HepG2 (cell line): ENCODE data around the gene SLC34A3. TPM values are rescaled to one million over a fixed set of nuclear protein-coding genes. Genes with fewer than 3 reads are reported as not detected.

Source experiments
- HDAC2 ChIP-seq: sonication (generic); formaldehyde crosslinking; IDR thresholded peaks from 2 replicates; pipeline ENCODE4 v1.4.0; 2020; ENCODE audit warnings: missing genetic modification reagents
- JDP2 ChIP-seq: sonication (generic); formaldehyde crosslinking; IDR thresholded peaks from 2 replicates; pipeline ENCODE4 v1.8.1; 2022; ENCODE audit warnings: missing genetic modification reagents, borderline replicate concordance
- MYNN ChIP-seq: sonication (generic); formaldehyde crosslinking; IDR thresholded peaks from 2 replicates; pipeline ENCODE4 v1.4.0; 2020; ENCODE audit warnings: mild to moderate bottlenecking, low read depth, missing genetic modification reagents
- NR2F1 ChIP-seq, 2 experiments: fragments of 450-650 bp in 1 of 2; formaldehyde crosslinking in 1 of 2; IDR thresholded peaks; 2 replicates each; pipeline versions ENCODE4 v1.5.0 to v1.6.1; 2016 to 2020; ENCODE audit warnings: mild to moderate bottlenecking in 1 of 2, missing compliant biosample characterization in 1 of 2, missing genetic modification reagents in 1 of 2, moderate library complexity in 1 of 2
- RBM39 ChIP-seq: fragments of 200-400 bp; formaldehyde crosslinking; IDR thresholded peaks from one replicate; pipeline ENCODE4 v1.6.1; 2018; ENCODE audit warnings: antibody characterized with exemption, mild to moderate bottlenecking, low read depth, low read length; ENCODE audit not compliant: poor library complexity, severe bottlenecking
- REL ChIP-seq: sonication (generic); formaldehyde crosslinking; conservative IDR thresholded peaks from 2 replicates; pipeline ENCODE4 v1.8.0; 2022; ENCODE audit warnings: mild to moderate bottlenecking, missing genetic modification reagents, moderate library complexity
- RFXAP ChIP-seq: sonication (generic); formaldehyde crosslinking; IDR thresholded peaks from 2 replicates; pipeline ENCODE4 v1.4.0; 2020; ENCODE audit warnings: missing genetic modification reagents, borderline replicate concordance
- TEAD3 ChIP-seq: optimal IDR thresholded peaks from 2 replicates; pipeline ENCODE3; 2016; ENCODE audit warnings: borderline replicate concordance
- ZNF124 ChIP-seq: sonication (generic); formaldehyde crosslinking; IDR thresholded peaks from 2 replicates; pipeline ENCODE4 v1.4.0; 2020; ENCODE audit warnings: missing genetic modification reagents
- ZNF225 ChIP-seq: sonication (generic); formaldehyde crosslinking; IDR thresholded peaks from 2 replicates; pipeline ENCODE4 v1.4.0; 2020; ENCODE audit warnings: mild to moderate bottlenecking, missing genetic modification reagents
- ZNF253 ChIP-seq: sonication (generic); formaldehyde crosslinking; IDR thresholded peaks from 2 replicates; pipeline ENCODE4 v1.8.0; 2022; ENCODE audit warnings: mild to moderate bottlenecking, missing genetic modification reagents, borderline replicate concordance
- ZNF33B ChIP-seq: sonication (generic); formaldehyde crosslinking; IDR thresholded peaks from 2 replicates; pipeline ENCODE4 v1.5.1; 2020; ENCODE audit warnings: mild to moderate bottlenecking, missing genetic modification reagents
- ZNF343 ChIP-seq: sonication (generic); formaldehyde crosslinking; IDR thresholded peaks from 2 replicates; pipeline ENCODE4 v1.4.0; 2020; ENCODE audit warnings: mild to moderate bottlenecking, missing genetic modification reagents
- ZNF354B ChIP-seq: sonication (generic); formaldehyde crosslinking; IDR thresholded peaks from 2 replicates; pipeline ENCODE4 v1.8.0; 2022; ENCODE audit warnings: mild to moderate bottlenecking, missing genetic modification reagents
- ZNF570 ChIP-seq: sonication (generic); formaldehyde crosslinking; IDR thresholded peaks from 2 replicates; pipeline ENCODE4 v1.4.0; 2020; ENCODE audit warnings: mild to moderate bottlenecking, missing genetic modification reagents, borderline replicate concordance
- ZNF619 ChIP-seq: sonication (generic); formaldehyde crosslinking; IDR thresholded peaks from 2 replicates; pipeline ENCODE4 v1.4.0; 2020; ENCODE audit warnings: mild to moderate bottlenecking, missing genetic modification reagents
- polyA plus RNA-seq, 8 experiments: library from polyadenylated mRNA; depleted of rRNA in 3 of 8; stranded (reverse) in 7 of 8; unstranded in 1 of 8; fragments of >200 nt; fragmentation: Illumina TruSeq in 4 of 8; extraction: Trizol in 4 of 8; gene quantifications; 2 replicates each; pipeline versions ENCODE4 v1.2.1 to v1.2.3, GENCODE V29; 2011 to 2016; ENCODE audit warnings: low read depth in 4 of 8, missing spikeins in 1 of 8, mixed read lengths in 1 of 8; ENCODE audit not compliant: insufficient read depth in 1 of 8
- total RNA-seq, 5 experiments: library from RNA; depleted of rRNA; stranded (reverse); fragments of >200 nt; fragmentation: Illumina TruSeq; extraction: Trizol; gene quantifications; 2 replicates each; pipeline ENCODE4 v1.2.3, GENCODE V29; 2016; ENCODE audit warnings: low read depth in 1 of 5
- TF ChIP-seq, protein P1 (sequence below): sonication (generic); formaldehyde crosslinking; IDR thresholded peaks from 2 replicates; pipeline ENCODE4 v1.4.0; 2020; ENCODE audit warnings: missing genetic modification reagents
- TF ChIP-seq, protein P2 (sequence below): IDR thresholded peaks from 2 replicates; pipeline ENCODE4 v1.6.1; 2016; ENCODE audit warnings: low read depth, borderline replicate concordance
- TF ChIP-seq, protein P3 (sequence below): sonication (generic); formaldehyde crosslinking; IDR thresholded peaks from 2 replicates; pipeline ENCODE4 v1.5.0; 2020; ENCODE audit warnings: missing genetic modification reagents
- TF ChIP-seq, protein P4 (sequence below): sonication (generic); formaldehyde crosslinking; conservative IDR thresholded peaks from 2 replicates; pipeline ENCODE4 v1.4.0; 2020; ENCODE audit warnings: missing genetic modification reagents

The SLC34A3 gene
- total and polyA plus RNA-seq, 2 of the 13 experiments (the other 11 are each of a cell fraction or from before 2014, with no cell fraction given): 0.07 to 1.0 TPM

DNA sequence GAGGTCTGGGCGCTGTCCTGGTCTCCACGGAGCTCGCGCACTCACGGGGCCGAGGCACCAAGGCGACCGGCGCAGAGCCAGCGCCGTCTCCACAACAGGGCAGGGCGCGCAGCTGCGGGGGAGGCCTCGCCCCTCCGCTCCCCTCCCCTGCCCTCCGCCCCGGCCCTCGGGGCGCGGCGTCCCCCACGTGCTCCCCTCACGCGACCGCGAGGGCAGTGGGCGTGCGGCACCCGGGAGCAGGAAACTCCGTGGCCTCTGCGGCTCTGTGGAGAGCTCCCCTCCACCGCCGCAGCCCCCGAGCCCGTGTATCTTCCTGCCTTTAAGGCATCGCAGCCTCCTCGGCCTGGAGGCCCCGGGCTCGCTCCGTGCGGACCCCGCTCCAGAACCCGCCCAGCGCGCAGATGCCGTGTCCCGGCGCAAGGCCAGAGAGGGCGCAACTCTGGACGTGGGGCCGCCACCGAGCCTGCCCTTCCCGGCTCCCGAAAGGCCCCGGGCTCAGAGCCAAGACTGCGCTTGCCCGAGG, 9.7 kb downstream of the SLC34A3 start (continued):
- TF ChIP-seq, protein P1, sequence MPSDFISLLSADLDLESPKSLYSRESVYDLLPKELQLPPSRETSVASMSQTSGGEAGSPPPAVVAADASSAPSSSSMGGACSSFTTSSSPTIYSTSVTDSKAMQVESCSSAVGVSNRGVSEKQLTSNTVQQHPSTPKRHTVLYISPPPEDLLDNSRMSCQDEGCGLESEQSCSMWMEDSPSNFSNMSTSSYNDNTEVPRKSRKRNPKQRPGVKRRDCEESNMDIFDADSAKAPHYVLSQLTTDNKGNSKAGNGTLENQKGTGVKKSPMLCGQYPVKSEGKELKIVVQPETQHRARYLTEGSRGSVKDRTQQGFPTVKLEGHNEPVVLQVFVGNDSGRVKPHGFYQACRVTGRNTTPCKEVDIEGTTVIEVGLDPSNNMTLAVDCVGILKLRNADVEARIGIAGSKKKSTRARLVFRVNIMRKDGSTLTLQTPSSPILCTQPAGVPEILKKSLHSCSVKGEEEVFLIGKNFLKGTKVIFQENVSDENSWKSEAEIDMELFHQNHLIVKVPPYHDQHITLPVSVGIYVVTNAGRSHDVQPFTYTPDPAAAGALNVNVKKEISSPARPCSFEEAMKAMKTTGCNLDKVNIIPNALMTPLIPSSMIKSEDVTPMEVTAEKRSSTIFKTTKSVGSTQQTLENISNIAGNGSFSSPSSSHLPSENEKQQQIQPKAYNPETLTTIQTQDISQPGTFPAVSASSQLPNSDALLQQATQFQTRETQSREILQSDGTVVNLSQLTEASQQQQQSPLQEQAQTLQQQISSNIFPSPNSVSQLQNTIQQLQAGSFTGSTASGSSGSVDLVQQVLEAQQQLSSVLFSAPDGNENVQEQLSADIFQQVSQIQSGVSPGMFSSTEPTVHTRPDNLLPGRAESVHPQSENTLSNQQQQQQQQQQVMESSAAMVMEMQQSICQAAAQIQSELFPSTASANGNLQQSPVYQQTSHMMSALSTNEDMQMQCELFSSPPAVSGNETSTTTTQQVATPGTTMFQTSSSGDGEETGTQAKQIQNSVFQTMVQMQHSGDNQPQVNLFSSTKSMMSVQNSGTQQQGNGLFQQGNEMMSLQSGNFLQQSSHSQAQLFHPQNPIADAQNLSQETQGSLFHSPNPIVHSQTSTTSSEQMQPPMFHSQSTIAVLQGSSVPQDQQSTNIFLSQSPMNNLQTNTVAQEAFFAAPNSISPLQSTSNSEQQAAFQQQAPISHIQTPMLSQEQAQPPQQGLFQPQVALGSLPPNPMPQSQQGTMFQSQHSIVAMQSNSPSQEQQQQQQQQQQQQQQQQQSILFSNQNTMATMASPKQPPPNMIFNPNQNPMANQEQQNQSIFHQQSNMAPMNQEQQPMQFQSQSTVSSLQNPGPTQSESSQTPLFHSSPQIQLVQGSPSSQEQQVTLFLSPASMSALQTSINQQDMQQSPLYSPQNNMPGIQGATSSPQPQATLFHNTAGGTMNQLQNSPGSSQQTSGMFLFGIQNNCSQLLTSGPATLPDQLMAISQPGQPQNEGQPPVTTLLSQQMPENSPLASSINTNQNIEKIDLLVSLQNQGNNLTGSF (CRISPR knock-in tag): no peak; the same call in 1 of the 2 replicates
- TF ChIP-seq, protein P2, sequence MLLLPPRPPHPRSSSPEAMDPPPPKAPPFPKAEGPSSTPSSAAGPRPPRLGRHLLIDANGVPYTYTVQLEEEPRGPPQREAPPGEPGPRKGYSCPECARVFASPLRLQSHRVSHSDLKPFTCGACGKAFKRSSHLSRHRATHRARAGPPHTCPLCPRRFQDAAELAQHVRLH (CRISPR knock-in tag): 0 out of 2 replicates have a peak, but pooled peaks have one; percentile 42
- TF ChIP-seq NR2F1 (CRISPR knock-in tag; IDR thresholded peaks at IDR 0.05) (0 out of 4 replicates have a peak, but pooled peaks of 1 of the 2 experiments have one; percentile 51), RFXAP (CRISPR knock-in tag) (peak; percentile 43; the same call in 1 of the 2 replicates), ZNF570 (CRISPR knock-in tag) (no peak), ZNF124 (CRISPR knock-in tag) (0 out of 2 replicates have a peak, but pooled peaks have one; percentile 46), HDAC2 (peak; percentile 40; the same call in 1 of the 2 replicates), JDP2 (CRISPR knock-in tag) (no peak), MYNN (CRISPR knock-in tag) (no peak), ZNF253 (CRISPR knock-in tag) (no peak; the same call in 1 of the 2 replicates), ZNF619 (CRISPR knock-in tag) (0 out of 2 replicates have a peak, but pooled peaks have one; percentile 56), TEAD3 (CRISPR knock-in tag) (no peak), ZNF33B (CRISPR knock-in tag) (peak; percentile 58; the same call in 1 of the 2 replicates), ZNF343 (CRISPR knock-in tag) (peak; percentile 86), ZNF225 (CRISPR knock-in tag) (peak; percentile 86), REL (CRISPR knock-in tag) (0 out of 2 replicates have a peak, but pooled peaks have one; percentile 65), ZNF354B (CRISPR knock-in tag) (no peak), RBM39 (no peak)
- TF ChIP-seq, protein P3, sequence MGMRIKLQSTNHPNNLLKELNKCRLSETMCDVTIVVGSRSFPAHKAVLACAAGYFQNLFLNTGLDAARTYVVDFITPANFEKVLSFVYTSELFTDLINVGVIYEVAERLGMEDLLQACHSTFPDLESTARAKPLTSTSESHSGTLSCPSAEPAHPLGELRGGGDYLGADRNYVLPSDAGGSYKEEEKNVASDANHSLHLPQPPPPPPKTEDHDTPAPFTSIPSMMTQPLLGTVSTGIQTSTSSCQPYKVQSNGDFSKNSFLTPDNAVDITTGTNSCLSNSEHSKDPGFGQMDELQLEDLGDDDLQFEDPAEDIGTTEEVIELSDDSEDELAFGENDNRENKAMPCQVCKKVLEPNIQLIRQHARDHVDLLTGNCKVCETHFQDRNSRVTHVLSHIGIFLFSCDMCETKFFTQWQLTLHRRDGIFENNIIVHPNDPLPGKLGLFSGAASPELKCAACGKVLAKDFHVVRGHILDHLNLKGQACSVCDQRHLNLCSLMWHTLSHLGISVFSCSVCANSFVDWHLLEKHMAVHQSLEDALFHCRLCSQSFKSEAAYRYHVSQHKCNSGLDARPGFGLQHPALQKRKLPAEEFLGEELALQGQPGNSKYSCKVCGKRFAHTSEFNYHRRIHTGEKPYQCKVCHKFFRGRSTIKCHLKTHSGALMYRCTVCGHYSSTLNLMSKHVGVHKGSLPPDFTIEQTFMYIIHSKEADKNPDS (CRISPR knock-in tag): peak; percentile 89; the same call in 1 of the 2 replicates
- TF ChIP-seq, protein P4, sequence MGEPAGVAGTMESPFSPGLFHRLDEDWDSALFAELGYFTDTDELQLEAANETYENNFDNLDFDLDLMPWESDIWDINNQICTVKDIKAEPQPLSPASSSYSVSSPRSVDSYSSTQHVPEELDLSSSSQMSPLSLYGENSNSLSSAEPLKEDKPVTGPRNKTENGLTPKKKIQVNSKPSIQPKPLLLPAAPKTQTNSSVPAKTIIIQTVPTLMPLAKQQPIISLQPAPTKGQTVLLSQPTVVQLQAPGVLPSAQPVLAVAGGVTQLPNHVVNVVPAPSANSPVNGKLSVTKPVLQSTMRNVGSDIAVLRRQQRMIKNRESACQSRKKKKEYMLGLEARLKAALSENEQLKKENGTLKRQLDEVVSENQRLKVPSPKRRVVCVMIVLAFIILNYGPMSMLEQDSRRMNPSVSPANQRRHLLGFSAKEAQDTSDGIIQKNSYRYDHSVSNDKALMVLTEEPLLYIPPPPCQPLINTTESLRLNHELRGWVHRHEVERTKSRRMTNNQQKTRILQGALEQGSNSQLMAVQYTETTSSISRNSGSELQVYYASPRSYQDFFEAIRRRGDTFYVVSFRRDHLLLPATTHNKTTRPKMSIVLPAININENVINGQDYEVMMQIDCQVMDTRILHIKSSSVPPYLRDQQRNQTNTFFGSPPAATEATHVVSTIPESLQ (CRISPR knock-in tag): 0 out of 2 replicates have a peak, but pooled peaks have one; percentile 39
